Pancreas (tissue), 10 donors: Measurements from ENCODE around the gene STK11. TPM values are rescaled to one million over a fixed set of nuclear protein-coding genes. Genes with fewer than 3 reads are reported as not detected.

Source experiments
- ATAC-seq, 4 donors: fragments of 200-7000 bp; cut with Tn5 transposase; one replicate each; pipeline versions ENCODE4 v1.8.0 to v1.9.1; 2020; ENCODE audit warnings: mild to moderate bottlenecking in 4 of 4, moderate library complexity in 4 of 4
- DNase-seq, 6 donors: peaks; one replicate each; pipeline ENCODE4 v3.0.0-alpha.2; 2020
- FAIRE-seq: peaks from 2 replicates; lab custom pipeline; 2012; peaks lifted over from hg19 to GRCh38; lab: Jason Lieb, UNC
- H3K27ac ChIP-seq, 4 donors: fragments of 200-600 bp; sonication (generic); 1 replicate in 3 of 4; 2 replicates in 1 of 4; pipeline versions ENCODE4 v1.5.0 to v1.8.0; 2020
- H3K27me3 ChIP-seq, 4 donors: fragments of 200-600 bp; one replicate each; pipeline ENCODE4 v1.8.0; 2021
- H3K36me3 ChIP-seq, 3 donors: fragments of 200-600 bp; sonication (generic) in 1 of 3; one replicate each; pipeline versions ENCODE4 v1.5.0 to v1.8.0; 2020 to 2021
- H3K4me1 ChIP-seq, 3 donors: fragments of 200-600 bp; one replicate each; pipeline ENCODE4 v1.8.0; 2021
- H3K4me3 ChIP-seq, 4 donors: fragments of 200-600 bp; sonication (generic) in 2 of 4; one replicate each; pipeline versions ENCODE4 v1.5.0 to v1.8.0; 2020 to 2021
- H3K9me3 ChIP-seq, 4 donors: fragments of 200-600 bp; one replicate each; pipeline ENCODE4 v1.8.0; 2021
- WGBS, 2 donors: extraction: QIAGEN DNeasy Blood & Tissue Kit; methylation state at CpG; one replicate each; pipeline ENCODE4 v1.1.7; 2013; 5-methylcytosine and 5-hydroxymethylcytosine counted together
- intact Hi-C, 3 donors: fragments of 100-400 bp; cut with DNase I; formaldehyde crosslinking; loops; one replicate each; pipeline versions ENCODE4 v1.11.1 to v1.14.2; 2022
- polyA plus RNA-seq, 2 donors: library from polyadenylated mRNA; stranded (reverse); fragments of 200-250 nt; gene quantifications; one replicate each; pipeline ENCODE4 v1.2.3, GENCODE V29; 2013
- total RNA-seq, 6 donors: library from RNA; stranded (reverse); fragmentation: NEBNext Ultra II Directional in 4 of 6; extraction: Animal tissue kit (Norgen Biotek cat#: 25700) in 4 of 6; gene quantifications; one replicate each; pipeline versions ENCODE4 v1.2.1 to v1.2.4, GENCODE V29; 2021 to 2023
- TF ChIP-seq, protein P1 (sequence below), 4 donors: fragments of 200-600 bp; sonication (generic) in 3 of 4; IDR thresholded peaks; one replicate each; pipeline versions ENCODE4 v1.5.0 to v1.8.0; 2021; ENCODE audit warnings: antibody characterized with exemption in 4 of 4
- donor health status: healthy with polysubstance abuse.
- donor health status: DM: no; HTN: no; CAD: no; lungs with moderate emphysema.
- donor health status: DM: no; HTN: no; CAD: no.
- donor health status: control.
- donor health status: control.
- donor health status: Bipolar disorder and iron deficiency.
- donor health status: DM: yes; HTN: yes; CAD: no.
- donor health status: DM: no; HTN: no; CAD: no.
- donor health status: DM: no; HTN: no; CAD: no.
- donor health status: DM: yes; HTN: yes; CAD: no.

The STK11 gene
- total and polyA plus RNA-seq, 8 donors = 20.1 to 62.2 (median 24.8) TPM

DNA sequence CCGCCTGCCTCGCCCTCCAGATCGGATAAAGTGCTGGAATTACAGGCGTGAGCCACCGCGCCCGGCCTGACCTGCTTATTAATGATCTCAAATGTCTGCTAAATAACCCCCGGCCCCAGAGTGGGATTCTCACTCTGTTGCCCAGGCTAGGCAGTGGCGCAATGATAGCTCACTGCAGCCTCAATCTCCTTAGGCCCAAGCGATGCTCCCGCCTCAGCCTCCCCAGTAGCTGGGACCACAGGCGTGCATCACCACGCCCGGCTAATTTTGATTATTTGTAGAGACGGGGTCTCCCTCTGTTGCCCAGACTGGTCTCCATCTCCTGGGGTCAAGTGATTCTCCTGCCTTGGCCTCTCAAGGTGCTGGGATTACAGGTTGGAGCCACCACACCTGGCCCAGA, 35.3 kb downstream of the STK11 start:
- no peak for ATAC-seq
- 48 to 54% methylated on average over 15 of the region's 15 CpGs for WGBS, 2 donors
- Histone ChIP-seq H3K27me3 (no peaks in the 10 kb centered on the region), H3K4me1 (peaks cover 42 to 48% (median 44%) of the 10 kb centered on the region in 3 donors), H3K27ac (peak overlapping the region in 3 of 4 donors; percentile 66 to 83 (median 81)), H3K36me3 (no peaks in the 10 kb centered on the region), H3K4me3 (peak overlapping the region in 1 of 4 donors; percentile 97), H3K9me3 (no peaks in the 10 kb centered on the region)
- TF ChIP-seq, protein P1, sequence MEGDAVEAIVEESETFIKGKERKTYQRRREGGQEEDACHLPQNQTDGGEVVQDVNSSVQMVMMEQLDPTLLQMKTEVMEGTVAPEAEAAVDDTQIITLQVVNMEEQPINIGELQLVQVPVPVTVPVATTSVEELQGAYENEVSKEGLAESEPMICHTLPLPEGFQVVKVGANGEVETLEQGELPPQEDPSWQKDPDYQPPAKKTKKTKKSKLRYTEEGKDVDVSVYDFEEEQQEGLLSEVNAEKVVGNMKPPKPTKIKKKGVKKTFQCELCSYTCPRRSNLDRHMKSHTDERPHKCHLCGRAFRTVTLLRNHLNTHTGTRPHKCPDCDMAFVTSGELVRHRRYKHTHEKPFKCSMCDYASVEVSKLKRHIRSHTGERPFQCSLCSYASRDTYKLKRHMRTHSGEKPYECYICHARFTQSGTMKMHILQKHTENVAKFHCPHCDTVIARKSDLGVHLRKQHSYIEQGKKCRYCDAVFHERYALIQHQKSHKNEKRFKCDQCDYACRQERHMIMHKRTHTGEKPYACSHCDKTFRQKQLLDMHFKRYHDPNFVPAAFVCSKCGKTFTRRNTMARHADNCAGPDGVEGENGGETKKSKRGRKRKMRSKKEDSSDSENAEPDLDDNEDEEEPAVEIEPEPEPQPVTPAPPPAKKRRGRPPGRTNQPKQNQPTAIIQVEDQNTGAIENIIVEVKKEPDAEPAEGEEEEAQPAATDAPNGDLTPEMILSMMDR (IDR thresholded peaks at IDR 0.05) = no peak
- intact Hi-C loops = no loop called here
- FAIRE-seq = no peak
- DNase-seq = peak in 1 of 6 donors; percentile 43

DNA sequence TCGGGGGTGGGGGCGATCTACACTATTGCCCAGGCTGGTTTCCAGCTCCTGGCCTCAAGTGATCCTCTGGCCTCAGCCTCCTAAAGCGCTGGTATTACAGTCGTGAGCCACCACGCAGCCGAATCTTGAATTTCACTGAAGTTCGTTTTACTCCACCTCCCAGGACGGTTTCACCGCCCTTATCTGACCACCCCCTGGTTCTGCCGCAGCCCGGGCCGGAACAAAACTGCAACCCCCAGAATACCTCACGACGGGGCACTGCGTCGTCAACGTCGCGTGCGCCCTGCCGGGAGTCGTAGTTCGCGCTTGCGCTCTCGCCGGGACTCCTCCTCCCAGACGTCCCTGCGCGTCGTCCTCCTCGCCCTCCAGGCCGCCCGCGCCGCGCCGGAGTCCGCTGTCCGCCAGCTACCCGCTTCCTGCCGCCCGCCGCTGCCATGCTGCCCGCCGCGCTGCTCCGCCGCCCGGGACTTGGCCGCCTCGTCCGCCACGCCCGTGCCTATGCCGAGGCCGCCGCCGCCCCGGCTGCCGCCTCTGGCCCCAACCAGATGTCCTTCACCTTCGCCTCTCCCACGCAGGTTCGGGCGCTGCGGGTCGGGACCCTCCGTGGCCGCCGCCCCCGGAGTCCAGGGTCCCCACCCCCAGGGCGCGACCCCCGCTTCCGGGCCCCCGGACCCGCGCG, 36.0 kb downstream of the STK11 start, which contains the start of gene ATP5F1D:
ATP5F1D (plus strand) TSS at position 335 of the 679 bp plus-strand sequence; CDS start at position 435, 100 bp downstream.
- no peak for FAIRE-seq
- 1% methylated on average over 55 to 79 of the region's 79 CpGs for WGBS, 2 donors
- peak; percentile 59 to 80 (median 73) for ATAC-seq
- Histone ChIP-seq H3K4me3 (peak within 1 kb of the TSS; percentile 62 to 98 (median 90)), H3K27ac (peak within 1 kb of the TSS; percentile 76 to 83 (median 82)), H3K4me1 (peaks cover 46 to 51% (median 51%) of the 10 kb centered on the region in 3 donors), H3K36me3 (no peaks in the 10 kb centered on the region), H3K9me3 (no peaks in the 10 kb centered on the region), H3K27me3 (no peaks in the 10 kb centered on the region)
- peak; percentile 84 to 96 (median 94) for DNase-seq
- TF ChIP-seq, protein P1 (IDR thresholded peaks at IDR 0.05) = no peak
- intact Hi-C loops = no loop called here

DNA sequence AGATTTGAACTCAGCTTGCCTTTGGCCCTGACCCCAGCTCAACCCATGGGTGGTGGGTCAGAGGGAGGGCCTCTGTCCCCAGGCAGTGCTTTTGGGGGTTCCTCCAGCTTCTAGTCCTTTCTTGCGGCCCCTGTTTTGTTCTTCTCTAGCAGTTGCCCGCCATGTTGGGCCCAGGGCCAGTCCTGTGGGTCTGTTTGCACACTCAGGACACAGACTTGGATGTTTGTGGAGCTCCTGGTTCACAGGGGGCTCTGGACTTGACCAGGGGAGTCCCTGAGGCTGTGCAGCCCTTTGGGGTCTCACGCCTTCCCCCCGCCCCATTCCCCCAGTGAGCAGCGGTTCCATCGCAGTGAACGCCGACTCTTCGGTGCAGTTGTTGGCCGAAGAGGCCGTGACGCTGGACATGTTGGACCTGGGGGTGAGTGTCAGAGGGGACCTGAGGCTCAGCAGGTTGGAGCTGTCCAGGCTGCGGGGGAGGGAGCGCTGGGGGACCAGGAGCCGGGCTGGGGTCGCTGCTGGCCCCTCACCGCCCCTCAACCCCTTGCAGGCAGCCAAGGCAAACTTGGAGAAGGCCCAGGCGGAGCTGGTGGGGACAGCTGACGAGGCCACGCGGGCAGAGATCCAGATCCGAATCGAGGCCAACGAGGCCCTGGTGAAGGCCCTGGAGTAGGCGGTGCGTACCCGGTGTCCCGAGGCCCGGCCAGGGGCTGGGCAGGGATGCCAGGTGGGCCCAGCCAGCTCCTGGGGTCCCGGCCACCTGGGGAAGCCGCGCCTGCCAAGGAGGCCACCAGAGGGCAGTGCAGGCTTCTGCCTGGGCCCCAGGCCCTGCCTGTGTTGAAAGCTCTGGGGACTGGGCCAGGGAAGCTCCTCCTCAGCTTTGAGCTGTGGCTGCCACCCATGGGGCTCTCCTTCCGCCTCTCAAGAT, 38.5 kb downstream of the STK11 start:
- Histone ChIP-seq H3K4me3 (peak overlapping the region in 2 of 4 donors; percentile 4 to 23), H3K36me3 (no peaks in the 10 kb centered on the region), H3K4me1 (peaks cover 49 to 58% (median 53%) of the 10 kb centered on the region in 3 donors), H3K9me3 (no peaks in the 10 kb centered on the region), H3K27me3 (no peaks in the 10 kb centered on the region), H3K27ac (peak overlapping the region; percentile 49 to 79 (median 67))
- peak; percentile 38 to 65 (median 61) for ATAC-seq
- FAIRE-seq = no peak
- DNase-seq = peak; percentile 84 to 93 (median 88)
- intact Hi-C loops = loop anchor here in 1 of 3 donors (2.0 kb wide), 1 partner anchor 23 kb away; no protein-coding TSS in a partner anchor
- TF ChIP-seq, protein P1 (IDR thresholded peaks at IDR 0.05) = peak; percentile 86 to 95 (median 92)
- 27 to 33% methylated on average over 33 of the region's 33 CpGs for WGBS, 2 donors

DNA sequence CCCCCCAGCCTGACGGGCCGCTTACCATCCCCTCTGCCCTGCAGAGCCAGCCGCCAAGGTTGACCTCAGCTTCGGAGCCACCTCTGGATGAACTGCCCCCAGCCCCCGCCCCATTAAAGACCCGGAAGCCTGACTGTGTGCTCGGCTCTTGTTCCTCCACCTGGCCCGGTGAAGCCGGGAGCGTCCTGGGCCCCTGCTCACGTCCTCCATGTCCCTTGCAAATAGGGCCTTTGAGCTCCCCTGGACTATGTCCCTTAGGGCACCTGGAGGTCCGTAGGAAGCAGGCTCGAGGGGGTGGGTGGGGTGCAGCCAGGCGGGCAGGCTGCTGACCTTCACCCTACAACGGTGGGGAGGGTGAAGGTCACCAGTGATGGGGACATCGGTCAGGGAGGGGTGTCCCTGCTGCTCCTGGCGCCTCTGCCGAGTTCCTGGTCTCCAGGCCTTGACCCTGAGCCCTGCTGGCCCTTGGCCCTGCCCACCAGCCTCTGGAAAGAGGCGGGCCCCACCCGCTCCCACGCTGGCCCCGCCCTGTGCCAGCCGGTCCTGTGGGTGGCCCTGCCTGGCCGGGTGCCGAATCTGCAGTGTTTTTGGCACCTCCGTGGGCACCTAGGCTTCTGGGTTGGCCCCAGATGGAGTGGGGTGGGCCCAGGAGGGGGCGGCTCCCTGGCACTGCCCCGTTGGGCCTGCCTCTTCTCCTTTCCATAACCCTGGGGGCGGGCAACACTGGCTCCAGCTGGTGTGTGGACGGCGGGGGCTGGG, 39.3 kb downstream of the STK11 start:
- TF ChIP-seq, protein P1 (IDR thresholded peaks at IDR 0.05) = no peak
- Histone ChIP-seq H3K9me3 (no peaks in the 10 kb centered on the region), H3K36me3 (no peaks in the 10 kb centered on the region), H3K4me3 (peak overlapping the region in 2 of 4 donors; percentile 4 to 23), H3K4me1 (peaks cover 49 to 58% (median 53%) of the 10 kb centered on the region in 3 donors), H3K27me3 (no peaks in the 10 kb centered on the region), H3K27ac (peak overlapping the region; percentile 49 to 79 (median 67))
- DNase-seq (peak; percentile 74 to 89 (median 78)), FAIRE-seq (no peak), ATAC-seq (peak; percentile 1 to 15 (median 3))
- intact Hi-C loops = loop anchor here in 1 of 3 donors (2.0 kb wide), 1 partner anchor 22 kb away; no protein-coding TSS in a partner anchor
- 6 to 8% methylated on average over 30 to 31 of the region's 31 CpGs for WGBS, 2 donors
